ENCODE data around the gene LRCH1. TPM values are rescaled to one million over a fixed set of nuclear protein-coding genes. Genes with fewer than 3 reads are reported as not detected.

Gene LRCH1
- total and polyA plus RNA-seq, 2 donors from 2014 or later = 10.2 to 39.0 TPM

- Histone ChIP-seq H3K27ac (ENCODE audit: low read depth in 2 of 2, low read length in 2 of 2) (peak overlapping the region; percentile 49 to 79), H3K36me3 (ENCODE audit: control insufficient read depth in 2 of 3, insufficient read depth in 3 of 3, low read length in 3 of 3) (no peaks in the 10 kb centered on the region), H3K9me3 (ENCODE audit: control insufficient read depth in 2 of 3, insufficient read depth in 1 of 3, low read length in 3 of 3) (no peaks in the 10 kb centered on the region), H3K27me3 (ENCODE audit: control insufficient read depth, insufficient read depth, low read length) (no peaks in the 10 kb centered on the region), H3K4me3 (ENCODE audit: low read length in 3 of 3) (no peak overlapping the region), H3K9ac (ENCODE audit: low read length in 3 of 3) (no peak overlapping the region), H3K4me1 (ENCODE audit: control insufficient read depth in 2 of 3, insufficient read depth in 2 of 3, low read depth in 1 of 3, low read length in 3 of 3) (peaks cover 3 to 58% (median 15%) of the 10 kb centered on the region in 3 donors)
- FAIRE-seq (no peak), DNase-seq (peak in 1 of 5 donors; percentile 60)
- TF ChIP-seq CTCF (IDR thresholded peaks at IDR 0.05; ENCODE audit: borderline replicate concordance, extremely low read depth, insufficient read depth) = no peak
- intact Hi-C loops (cut with DNase I) = no loop called here
Observed at GRCh38 chr13:46595136-46595884, 42.3 kb downstream of the LRCH1 start.

GRCh38 chr13:46595885-46596275, 42.9 kb downstream of the LRCH1 start:
- DNase-seq (no peak), FAIRE-seq (no peak)
- intact Hi-C loops (cut with DNase I) = no loop called here
- Histone ChIP-seq H3K4me1 (ENCODE audit: control insufficient read depth in 2 of 3, insufficient read depth in 2 of 3, low read depth in 1 of 3, low read length in 3 of 3) (peaks cover 3 to 63% (median 18%) of the 10 kb centered on the region in 3 donors), H3K9ac (ENCODE audit: low read length in 3 of 3) (no peak overlapping the region), H3K27ac (ENCODE audit: low read depth in 2 of 2, low read length in 2 of 2) (no peak overlapping the region), H3K4me3 (ENCODE audit: low read length in 3 of 3) (no peak overlapping the region), H3K27me3 (ENCODE audit: control insufficient read depth, insufficient read depth, low read length) (no peaks in the 10 kb centered on the region), H3K9me3 (ENCODE audit: control insufficient read depth in 2 of 3, insufficient read depth in 1 of 3, low read length in 3 of 3) (no peaks in the 10 kb centered on the region), H3K36me3 (ENCODE audit: control insufficient read depth in 2 of 3, insufficient read depth in 3 of 3, low read length in 3 of 3) (no peaks in the 10 kb centered on the region)
- no peak for TF ChIP-seq CTCF (IDR thresholded peaks at IDR 0.05; ENCODE audit: borderline replicate concordance, extremely low read depth, insufficient read depth)

GRCh38 chr13:46596466-46596865, 43.5 kb downstream of the LRCH1 start:
- H3K9me3 ChIP-seq (ENCODE audit: control insufficient read depth in 2 of 3, insufficient read depth in 1 of 3, low read length in 3 of 3) = no peaks in the 10 kb centered on the region
- TF ChIP-seq CTCF (IDR thresholded peaks at IDR 0.05; ENCODE audit: borderline replicate concordance, extremely low read depth, insufficient read depth) = no peak
- no peaks in the 10 kb centered on the region for H3K36me3 ChIP-seq (ENCODE audit: control insufficient read depth in 2 of 3, insufficient read depth in 3 of 3, low read length in 3 of 3)
- no peak overlapping the region for H3K9ac ChIP-seq (ENCODE audit: low read length in 3 of 3)
- FAIRE-seq (no peak), DNase-seq (no peak)
- no peak overlapping the region for H3K4me3 ChIP-seq (ENCODE audit: low read length in 3 of 3)
- no peaks in the 10 kb centered on the region for H3K27me3 ChIP-seq (ENCODE audit: control insufficient read depth, insufficient read depth, low read length)
- H3K27ac ChIP-seq (ENCODE audit: low read depth in 2 of 2, low read length in 2 of 2) = no peak overlapping the region
- peaks cover 3 to 69% (median 21%) of the 10 kb centered on the region in 3 donors for H3K4me1 ChIP-seq (ENCODE audit: control insufficient read depth in 2 of 3, insufficient read depth in 2 of 3, low read depth in 1 of 3, low read length in 3 of 3)
- intact Hi-C loops (cut with DNase I) = no loop called here

Measured in kidney (tissue), 14 donors.